PC-3 (cell line): Measurements from ENCODE around the gene COG5. TPM values are rescaled to one million over a fixed set of nuclear protein-coding genes. Genes with fewer than 3 reads are reported as not detected.

Experiments
- ATAC-seq: fragments of 200-7000 bp; cut with Tn5 transposase; 2 replicates; pipeline ENCODE4 v1.9.1; 2020; ENCODE audit warnings: mild to moderate bottlenecking, moderate library complexity
- BruUV-seq: library from RNA; stranded (reverse); fragments of 400-500 nt; replicated peaks from 2 replicates; lab custom pipeline; 2021; lab: Mats Ljungman, UMichigan
- CTCF ChIA-PET: fragments of 300-600 bp; sonication (Branson Sonifier 250); formaldehyde crosslinking; loops from one replicate; lab custom pipeline; 2022; ENCODE audit warnings: antibody characterized with exemption; lab: Charles Lee
- POLR2A ChIA-PET: fragments of 300-600 bp; sonication (Branson Sonifier 250); formaldehyde crosslinking; loops from one replicate; lab custom pipeline; 2022; ENCODE audit warnings: antibody characterized with exemption; ENCODE audit not compliant: unreplicated experiment; lab: Charles Lee
- DNase-seq: peaks from one replicate; pipeline ENCODE4 v3.0.0-alpha.2; 2015
- H2AFZ ChIP-seq: fragments of 300-600 bp; sonication (generic); 2 replicates; pipeline ENCODE4 v1.6.0; 2016; ENCODE audit warnings: antibody characterized with exemption, low read length
- H3F3A ChIP-seq: fragments of 300-600 bp; sonication (generic); one replicate; pipeline ENCODE4 v1.6.0; 2017; ENCODE audit warnings: antibody characterized with exemption, low read length, control low read depth, mild to moderate bottlenecking; ENCODE audit not compliant: unreplicated experiment
- H3K27ac ChIP-seq: fragments of 300-600 bp; sonication (generic); 2 replicates; pipeline ENCODE4 v1.5.1; 2016; ENCODE audit warnings: mild to moderate bottlenecking, low read length
- H3K27me3 ChIP-seq: fragments of 300-600 bp; sonication (generic); 2 replicates; pipeline ENCODE4 v1.6.1; 2016; ENCODE audit warnings: low read length, mixed read lengths
- H3K36me3 ChIP-seq: fragments of 300-600 bp; sonication (generic); 2 replicates; pipeline ENCODE4 v1.6.1; 2016; ENCODE audit warnings: low read depth, mixed run types, low read length, mixed read lengths
- H3K4me1 ChIP-seq: fragments of 300-600 bp; sonication (generic); 2 replicates; pipeline ENCODE4 v1.5.1; 2016; ENCODE audit warnings: low read length; ENCODE audit not compliant: insufficient read depth
- H3K4me2 ChIP-seq: fragments of 300-600 bp; sonication (generic); 2 replicates; pipeline ENCODE4 v1.6.0; 2016; ENCODE audit warnings: low read length
- H3K4me3 ChIP-seq: fragments of 300-600 bp; sonication (generic); 2 replicates; pipeline ENCODE4 v1.5.1; 2016; ENCODE audit warnings: mild to moderate bottlenecking, low read length, mixed read lengths
- H3K79me2 ChIP-seq: fragments of 300-600 bp; sonication (generic); 2 replicates; pipeline ENCODE4 v1.6.1; 2017; ENCODE audit warnings: low read length, mixed read lengths
- H3K9ac ChIP-seq: fragments of 300-600 bp; sonication (generic); 2 replicates; pipeline ENCODE4 v1.6.0; 2016; ENCODE audit warnings: mild to moderate bottlenecking, low read length
- H3K9me2 ChIP-seq: fragments of 300-600 bp; sonication (generic); replicated peaks from 2 replicates; pipeline ENCODE4 v1.6.1; 2016; ENCODE audit warnings: mixed run types, low read length, mixed read lengths
- H3K9me3 ChIP-seq: fragments of 300-600 bp; sonication (generic); 2 replicates; pipeline ENCODE4 v1.6.1; 2016; ENCODE audit warnings: low read length, mixed read lengths
- H4K20me1 ChIP-seq: fragments of 300-600 bp; sonication (generic); 2 replicates; pipeline ENCODE4 v1.6.1; 2016; ENCODE audit warnings: low read length, mixed read lengths
- EZH2 ChIP-seq: fragments of 300-600 bp; sonication (generic); IDR thresholded peaks from one replicate; pipeline ENCODE4 v1.6.1; 2017; ENCODE audit warnings: antibody characterized with exemption, mild to moderate bottlenecking, low read length; ENCODE audit not compliant: unreplicated experiment
- EZH2phosphoT487 ChIP-seq: fragments of 300-600 bp; sonication (generic); IDR thresholded peaks from 2 replicates; pipeline ENCODE4 v1.6.1; 2018; ENCODE audit warnings: mild to moderate bottlenecking, antibody characterized with exemption, low read length, borderline replicate concordance
- intact Hi-C: fragments of 100-400 bp; cut with micrococcal nuclease; formaldehyde crosslinking; loops from 2 replicates; pipeline ENCODE4 v1.9.0; 2023
- total RNA-seq: library from RNA; depleted of rRNA; stranded (reverse); fragments of >200 nt; gene quantifications from 2 replicates; pipeline ENCODE4 v1.2.3, GENCODE V29; 2014
- TF ChIP-seq, protein P1 (sequence below): fragments of 300-600 bp; sonication (generic); conservative IDR thresholded peaks from 2 replicates; pipeline ENCODE4 v1.5.1; 2017; ENCODE audit warnings: antibody characterized with exemption, low read depth, mild to moderate bottlenecking, low read length

The COG5 gene
- total RNA-seq, 1 experiment from 2014 or later = 51.7 TPM

DNA sequence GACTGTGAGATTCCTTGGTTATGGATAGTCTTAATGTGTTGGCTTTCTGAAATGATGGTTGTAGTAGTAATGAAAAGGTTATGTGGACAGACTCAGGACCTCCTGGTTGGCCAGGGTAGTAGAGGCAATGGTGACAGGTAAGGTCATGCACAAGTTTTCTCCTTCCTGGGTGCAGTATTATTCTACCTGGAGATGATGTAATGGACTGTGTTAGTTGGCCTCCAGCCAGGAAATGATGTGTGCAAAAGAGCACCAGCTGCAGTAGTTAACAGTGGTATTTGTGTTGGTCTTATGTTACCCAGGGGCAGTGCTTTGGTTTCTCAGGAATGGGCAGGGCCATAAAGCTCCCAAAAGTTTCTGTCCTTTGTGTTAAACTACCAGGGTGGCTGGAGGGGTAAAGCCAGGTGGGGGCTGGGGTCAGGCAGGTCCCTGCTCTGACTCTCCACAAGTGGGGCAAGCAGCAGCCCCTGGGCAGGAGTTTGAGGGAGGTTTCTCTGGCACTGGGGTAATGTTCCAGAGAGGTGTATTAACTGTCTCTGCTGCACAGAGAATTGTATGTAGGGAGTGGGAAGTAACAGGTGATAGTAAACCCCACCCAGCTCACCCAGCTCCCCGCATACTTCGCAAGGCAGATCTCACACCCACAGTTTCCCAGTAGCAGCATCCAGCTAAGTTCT is 57.6 kb downstream of the COG5 start:
- no peak for TF ChIP-seq EZH2phosphoT487
- TF ChIP-seq, protein P1, sequence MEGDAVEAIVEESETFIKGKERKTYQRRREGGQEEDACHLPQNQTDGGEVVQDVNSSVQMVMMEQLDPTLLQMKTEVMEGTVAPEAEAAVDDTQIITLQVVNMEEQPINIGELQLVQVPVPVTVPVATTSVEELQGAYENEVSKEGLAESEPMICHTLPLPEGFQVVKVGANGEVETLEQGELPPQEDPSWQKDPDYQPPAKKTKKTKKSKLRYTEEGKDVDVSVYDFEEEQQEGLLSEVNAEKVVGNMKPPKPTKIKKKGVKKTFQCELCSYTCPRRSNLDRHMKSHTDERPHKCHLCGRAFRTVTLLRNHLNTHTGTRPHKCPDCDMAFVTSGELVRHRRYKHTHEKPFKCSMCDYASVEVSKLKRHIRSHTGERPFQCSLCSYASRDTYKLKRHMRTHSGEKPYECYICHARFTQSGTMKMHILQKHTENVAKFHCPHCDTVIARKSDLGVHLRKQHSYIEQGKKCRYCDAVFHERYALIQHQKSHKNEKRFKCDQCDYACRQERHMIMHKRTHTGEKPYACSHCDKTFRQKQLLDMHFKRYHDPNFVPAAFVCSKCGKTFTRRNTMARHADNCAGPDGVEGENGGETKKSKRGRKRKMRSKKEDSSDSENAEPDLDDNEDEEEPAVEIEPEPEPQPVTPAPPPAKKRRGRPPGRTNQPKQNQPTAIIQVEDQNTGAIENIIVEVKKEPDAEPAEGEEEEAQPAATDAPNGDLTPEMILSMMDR = no peak
- TF ChIP-seq EZH2 = no peak
- CTCF ChIA-PET = interaction anchor here (1.1 kb wide), 1 partner anchor 238 kb away, joined by 4 read pairs; the partner anchor contains the start of gene CBLL1
- BruUV-seq = TSS peak; percentile 30
- H3K4me2 ChIP-seq = peak overlapping the region; percentile 89
- no peaks in the 10 kb centered on the region for H4K20me1 ChIP-seq
- H3K4me1 ChIP-seq = peaks cover 24% of the 10 kb centered on the region
- peak overlapping the region; percentile 99 for H3K27ac ChIP-seq
- no peaks in the 10 kb centered on the region for H3K27me3 ChIP-seq
- H2AFZ ChIP-seq = no peak overlapping the region
- peak overlapping the region; percentile 82 for H3K9ac ChIP-seq
- no peaks in the 10 kb centered on the region for H3K79me2 ChIP-seq
- peak overlapping the region; percentile 64 for H3K4me3 ChIP-seq
- no peaks in the 10 kb centered on the region for H3K36me3 ChIP-seq
- H3K9me3 ChIP-seq = no peaks in the 10 kb centered on the region
- no peaks in the 10 kb centered on the region for H3K9me2 ChIP-seq
- DNase-seq (peak; percentile 87), ATAC-seq (peak; percentile 68)
- H3F3A ChIP-seq = no peaks in the 10 kb centered on the region
- POLR2A ChIA-PET = no interaction called here
- intact Hi-C loops = no loop called here

- intact Hi-C loops = no loop called here
- H4K20me1 ChIP-seq = no peaks in the 10 kb centered on the region
- H3K9me3 ChIP-seq = no peaks in the 10 kb centered on the region
- CTCF ChIA-PET = no interaction called here
- 0 out of 2 replicates have a peak overlapping the region, but pooled peaks have one; percentile 89 for H3K4me2 ChIP-seq
- DNase-seq = no peak
- H3K9me2 ChIP-seq = no peaks in the 10 kb centered on the region
- no peak for ATAC-seq
- POLR2A ChIA-PET = interaction anchor here (0.5 kb wide), 1 partner anchor 1256 kb away, joined by 3 read pairs; no protein-coding TSS in a partner anchor
- BruUV-seq = no TSS peak
- TF ChIP-seq, protein P1 = no peak
- TF ChIP-seq EZH2phosphoT487 (no peak), EZH2 (no peak)
- H3K4me3 ChIP-seq = no peak overlapping the region
- H2AFZ ChIP-seq = no peak overlapping the region
- no peaks in the 10 kb centered on the region for H3K27me3 ChIP-seq
- peaks cover 24% of the 10 kb centered on the region for H3K4me1 ChIP-seq
- peak overlapping the region; percentile 99 for H3K27ac ChIP-seq
- H3K9ac ChIP-seq = no peak overlapping the region; the same call in 1 of the 2 replicates
- no peaks in the 10 kb centered on the region for H3K36me3 ChIP-seq
- no peaks in the 10 kb centered on the region for H3K79me2 ChIP-seq
- no peaks in the 10 kb centered on the region for H3F3A ChIP-seq
These were observed 58.4 kb downstream of the COG5 start for GRCh38 chr7:107505362-107505761.

GRCh38 chr7:107503687-107504086 is 60.0 kb downstream of the COG5 start:
- ChIA-PET POLR2A (no interaction called here), CTCF (no interaction called here)
- Histone ChIP-seq H3K4me2 (no peak overlapping the region), H3K4me3 (no peak overlapping the region), H3K27ac (no peak overlapping the region), H3K9me3 (no peaks in the 10 kb centered on the region), H3K27me3 (no peaks in the 10 kb centered on the region), H3K79me2 (no peaks in the 10 kb centered on the region), H3K9me2 (no peaks in the 10 kb centered on the region), H2AFZ (no peak overlapping the region), H3K9ac (no peak overlapping the region), H3K4me1 (peaks cover 24% of the 10 kb centered on the region), H3F3A (no peaks in the 10 kb centered on the region), H3K36me3 (no peaks in the 10 kb centered on the region), H4K20me1 (no peaks in the 10 kb centered on the region)
- intact Hi-C loops = no loop called here
- DNase-seq (no peak), ATAC-seq (no peak)
- TF ChIP-seq, protein P1 = no peak
- TF ChIP-seq EZH2phosphoT487 (no peak), EZH2 (no peak)
- no TSS peak for BruUV-seq
